ENCODE measurements around the gene KCTD16.

KCTD16 gene

GRCh38 chr5:144170276-144171024 is at the start of gene KCTD16, which contains the start of gene YIPF5:
KCTD16 (plus strand) TSS chr5:144170873.
YIPF5 (minus strand) TSS chr5:144170659; CDS start chr5:144169955, 704 bp downstream.
- peak; percentile 49 for DNase-seq

- DNase-seq: no peak
Measured at GRCh38 chr5:144121577-144121976, 49.1 kb upstream of the KCTD16 start.

GRCh38 chr5:144122081-144122480 is 48.6 kb upstream of the KCTD16 start:
- no peak for DNase-seq

- DNase-seq: no peak
Measured at GRCh38 chr5:144122641-144123040, 48.0 kb upstream of the KCTD16 start.

- DNase-seq: no peak
Measured at GRCh38 chr5:144125163-144125726, 45.4 kb upstream of the KCTD16 start.

GRCh38 chr5:144126707-144127106 is 44.0 kb upstream of the KCTD16 start:
- DNase-seq: no peak

DNA sequence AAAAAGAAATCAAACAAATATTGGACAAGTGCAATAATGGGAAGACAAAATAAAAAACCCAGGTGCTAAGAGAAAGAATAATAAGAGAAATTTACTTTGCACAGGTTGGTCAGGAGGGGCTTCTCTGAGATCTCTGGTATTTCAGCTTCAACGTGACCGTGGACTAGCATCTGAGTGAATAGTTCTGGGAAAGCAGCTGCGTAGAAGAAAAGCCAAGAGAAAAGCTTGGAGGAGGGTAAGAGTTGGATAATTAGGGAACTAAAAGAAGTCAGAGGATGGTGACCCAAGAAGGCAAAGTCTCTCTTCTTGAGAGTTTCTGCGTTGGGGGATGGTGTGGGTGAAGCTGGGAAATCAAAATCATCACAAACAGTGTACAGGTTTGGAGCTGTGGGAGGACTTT is 41.8 kb upstream of the KCTD16 start:
- no peak for DNase-seq

DNA sequence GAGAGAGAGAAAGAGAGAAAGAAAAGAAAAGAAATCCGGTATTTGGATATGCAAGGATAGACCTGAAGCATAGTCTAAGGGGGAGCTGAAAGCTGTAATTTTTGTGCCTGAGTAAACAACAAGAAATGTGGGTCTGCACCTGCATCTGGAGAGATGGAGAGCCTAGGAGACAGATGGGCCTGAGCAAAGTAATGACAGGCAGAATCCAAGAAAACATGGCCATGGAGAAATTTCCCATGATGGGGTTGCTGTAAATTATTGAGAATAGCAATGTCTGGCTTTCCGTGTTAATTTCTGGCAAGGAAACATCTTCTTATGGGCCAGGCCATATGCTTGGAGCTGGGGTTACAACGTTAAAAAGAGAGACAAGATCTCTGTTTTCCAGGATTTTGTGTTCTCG is 40.4 kb upstream of the KCTD16 start:
- no peak for DNase-seq

GRCh38 chr5:144131261-144131660 is 39.4 kb upstream of the KCTD16 start:
- DNase-seq: no peak

DNA sequence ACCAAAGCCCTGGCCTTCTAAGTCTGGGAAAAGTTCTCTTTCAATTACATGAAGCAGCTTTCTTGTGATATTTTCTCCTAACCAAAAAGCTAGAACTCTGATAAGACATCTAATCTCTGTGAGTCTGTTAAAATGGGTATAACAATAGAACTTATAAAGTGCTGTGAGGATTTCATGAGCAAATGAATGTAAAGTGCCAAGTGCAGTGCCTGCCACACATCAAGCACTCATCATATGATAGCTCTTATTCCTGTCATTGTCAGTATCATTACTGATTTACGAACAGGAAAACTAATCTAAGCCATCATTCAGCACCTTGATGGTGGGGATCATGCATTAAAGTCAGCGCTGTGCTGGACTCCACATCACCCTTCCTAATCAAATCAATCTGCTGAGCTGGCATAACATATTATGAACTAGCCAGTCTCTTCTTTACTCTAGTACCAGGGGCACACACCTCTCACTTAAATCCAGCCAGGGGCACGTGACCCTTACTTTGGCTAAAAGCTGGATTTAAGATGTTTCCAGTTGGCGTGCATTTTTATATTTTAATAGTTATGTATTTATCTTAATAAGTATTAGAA is 37.5 kb upstream of the KCTD16 start:
- DNase-seq: no peak

- DNase-seq: no peak
Measured at GRCh38 chr5:144134194-144134826, 36.4 kb upstream of the KCTD16 start.

- DNase-seq: no peak
Measured at GRCh38 chr5:144135113-144135762, 35.4 kb upstream of the KCTD16 start.

GRCh38 chr5:144139586-144139985 is 31.1 kb upstream of the KCTD16 start:
- DNase-seq: no peak

GRCh38 chr5:144141585-144141984 is 29.1 kb upstream of the KCTD16 start:
- DNase-seq: no peak

DNA sequence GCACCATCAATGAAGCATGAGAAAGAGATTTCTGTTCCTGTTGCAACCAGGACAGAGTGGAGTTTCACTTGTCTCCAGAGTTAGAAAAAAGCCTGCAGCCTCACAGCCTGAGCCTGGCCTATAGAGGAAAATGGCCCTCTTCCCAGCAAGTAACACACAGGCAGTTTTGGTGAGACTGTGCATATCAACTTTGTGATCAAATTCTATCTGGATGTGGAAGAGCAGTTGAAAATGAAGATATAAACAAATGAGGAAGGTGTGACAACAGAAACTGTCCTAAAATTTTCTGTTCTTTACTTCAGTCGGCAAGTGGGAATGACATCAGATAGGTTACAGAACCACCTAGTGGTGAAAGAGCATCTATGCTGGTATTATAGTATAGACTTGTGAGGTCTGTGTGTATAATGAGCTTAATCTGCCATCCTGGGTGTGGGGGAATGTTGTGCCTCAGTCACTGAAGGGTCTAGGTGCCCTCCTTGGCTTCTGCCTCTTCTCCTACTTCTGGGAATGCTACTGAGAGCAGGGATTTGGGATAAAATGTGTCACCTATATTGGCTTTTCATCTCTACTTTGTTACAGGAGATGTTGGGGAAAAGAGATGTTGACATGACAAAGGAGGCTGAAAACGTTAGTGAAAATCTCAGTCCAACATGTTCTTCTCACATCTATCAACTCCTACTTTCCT is 28.4 kb upstream of the KCTD16 start:
- no peak for DNase-seq

DNA sequence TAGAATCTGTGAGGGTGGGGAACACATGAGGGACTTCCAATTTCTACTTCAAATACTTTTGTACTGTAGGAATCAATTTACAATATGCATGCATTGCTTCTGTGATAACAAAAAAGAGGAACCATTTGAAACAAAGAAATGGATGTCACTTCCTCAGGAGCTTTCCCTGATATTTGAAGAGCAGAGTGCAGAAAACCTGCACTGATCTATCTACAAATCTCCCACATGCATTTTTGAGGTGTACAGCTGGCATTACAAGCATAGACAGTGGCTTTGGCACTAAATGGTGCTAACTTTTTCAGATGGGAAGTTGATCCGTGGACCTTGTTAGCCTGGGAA is 27.9 kb upstream of the KCTD16 start:
- DNase-seq: no peak

GRCh38 chr5:144143625-144144024 is 27.0 kb upstream of the KCTD16 start:
- DNase-seq: no peak

GRCh38 chr5:144144956-144145751 is 25.5 kb upstream of the KCTD16 start:
- no peak for DNase-seq

GRCh38 chr5:144151026-144151425 is 19.6 kb upstream of the KCTD16 start:
- no peak for DNase-seq

DNA sequence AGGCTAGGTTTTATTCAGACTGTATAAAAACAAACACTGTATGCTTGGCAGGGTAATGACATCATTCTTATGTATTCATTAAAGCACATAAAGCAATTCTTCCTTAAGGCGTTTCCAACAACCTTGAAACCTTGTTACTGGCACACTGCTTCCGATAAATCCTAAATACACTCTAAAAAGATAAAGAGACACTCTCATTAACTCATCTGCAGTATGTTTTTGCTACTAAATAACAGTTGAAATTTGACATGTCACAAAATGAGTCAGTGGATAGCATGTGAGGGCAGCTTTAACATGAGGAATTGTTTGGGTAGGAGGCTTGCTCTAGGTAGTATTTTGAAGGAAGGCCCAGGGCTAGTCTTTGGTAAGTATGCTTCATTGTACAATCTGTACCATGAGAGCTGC is 13.9 kb upstream of the KCTD16 start:
- no peak for DNase-seq

DNA sequence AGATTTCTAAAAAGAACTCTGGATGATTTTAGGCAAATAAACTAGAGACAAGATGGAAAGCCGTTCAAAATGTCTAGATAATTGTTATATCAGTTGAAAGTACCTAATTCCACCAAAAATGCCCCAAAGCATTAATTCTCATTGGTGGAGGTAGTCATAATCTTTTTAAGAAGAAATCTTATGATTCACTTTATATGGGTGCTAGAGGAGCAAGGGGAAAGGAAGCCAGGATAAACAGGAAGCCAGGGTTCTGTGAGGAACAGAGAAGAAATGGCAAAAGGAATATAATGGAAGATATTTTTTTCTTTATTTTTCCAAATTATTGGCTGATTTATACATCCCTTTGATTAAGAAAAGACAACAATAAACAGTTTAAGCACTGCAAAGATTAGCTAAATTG is 8.0 kb upstream of the KCTD16 start:
- DNase-seq: no peak

- no peak for DNase-seq
Measured at GRCh38 chr5:144166696-144167095, 4.0 kb upstream of the KCTD16 start.

Measured in KG1 (cell line).